OCI-LY7 (cell line): Measurements from ENCODE around the gene CRCP. TPM values are rescaled to one million over a fixed set of nuclear protein-coding genes. Genes with fewer than 3 reads are reported as not detected.

Source experiments
- BruUV-seq: library from RNA; stranded (reverse); fragments of 400-500 nt; replicated peaks from 2 replicates; lab custom pipeline; 2021; lab: Mats Ljungman, UMichigan
- CTCF ChIA-PET: fragments of 300-600 bp; sonication (Branson Sonifier 250); formaldehyde crosslinking; loops from one replicate; lab custom pipeline; 2022; ENCODE audit warnings: antibody characterized with exemption; ENCODE audit not compliant: unreplicated experiment; lab: Charles Lee
- POLR2A ChIA-PET: fragments of 300-600 bp; sonication (Branson Sonifier 250); formaldehyde crosslinking; loops from one replicate; lab custom pipeline; 2022; ENCODE audit warnings: antibody characterized with exemption; lab: Charles Lee
- DNase-seq: peaks from one replicate; pipeline ENCODE4 v3.0.0-alpha.2; 2015; ENCODE audit warnings: low spot score
- H2AFZ ChIP-seq: fragments of 200-600 bp; sonication (generic), shearing (Covaris generic); 2 replicates; pipeline ENCODE4 v1.6.1; 2014; ENCODE audit warnings: mild to moderate bottlenecking, antibody characterized with exemption, low read length, moderate library complexity
- H3K27ac ChIP-seq: fragments of 200-600 bp; sonication (generic); 2 replicates; pipeline ENCODE4 v1.5.1; 2014; ENCODE audit warnings: mixed run types, low read depth, mild to moderate bottlenecking, moderate library complexity, low read length, inconsistent platforms; ENCODE audit not compliant: poor library complexity, severe bottlenecking
- H3K36me3 ChIP-seq: fragments of 200-600 bp; sonication (generic); 2 replicates; pipeline ENCODE4 v1.6.1; 2014; ENCODE audit warnings: mild to moderate bottlenecking, antibody characterized with exemption, low read length, moderate library complexity, mixed read lengths; ENCODE audit not compliant: insufficient read depth
- H3K4me1 ChIP-seq: fragments of 200-600 bp; sonication (generic); 2 replicates; pipeline ENCODE4 v1.5.1; 2014; ENCODE audit warnings: mild to moderate bottlenecking, low read length; ENCODE audit not compliant: insufficient read depth, poor library complexity, severe bottlenecking
- H3K4me2 ChIP-seq: fragments of 200-600 bp; sonication (generic); 2 replicates; pipeline ENCODE4 v1.6.1; 2014; ENCODE audit warnings: mild to moderate bottlenecking, low read length
- H3K4me3 ChIP-seq: fragments of 200-600 bp; sonication (generic); 2 replicates; pipeline ENCODE4 v1.5.1; 2014; ENCODE audit warnings: mild to moderate bottlenecking, low read depth, low read length; ENCODE audit not compliant: poor library complexity, severe bottlenecking
- H3K79me2 ChIP-seq: fragments of 200-600 bp; sonication (generic); 2 replicates; pipeline ENCODE4 v1.6.1; 2016; ENCODE audit warnings: low read depth, mild to moderate bottlenecking, low read length, moderate library complexity, mixed read lengths; ENCODE audit not compliant: insufficient read depth
- H3K9me2 ChIP-seq: fragments of 200-600 bp; sonication (generic); 2 replicates; pipeline ENCODE4 v1.6.1; 2016; ENCODE audit warnings: mild to moderate bottlenecking, low read length, mixed read lengths; ENCODE audit not compliant: insufficient read depth
- H3K9me3 ChIP-seq: fragments of 200-600 bp; sonication (generic); 2 replicates; pipeline ENCODE4 v1.6.1; 2014; ENCODE audit warnings: mild to moderate bottlenecking, mixed run types, low read length, mixed read lengths
- H4K20me1 ChIP-seq: fragments of 200-600 bp; sonication (generic); 2 replicates; pipeline ENCODE4 v1.6.1; 2014; ENCODE audit warnings: mild to moderate bottlenecking, antibody characterized with exemption, low read length, moderate library complexity, mixed read lengths; ENCODE audit not compliant: insufficient read depth
- EZH2phosphoT487 ChIP-seq: fragments of 200-600 bp; sonication (generic); IDR thresholded peaks from 2 replicates; pipeline ENCODE4 v1.6.1; 2018; ENCODE audit warnings: low read depth, borderline replicate concordance, mild to moderate bottlenecking, mixed run types, antibody characterized with exemption, low read length, moderate library complexity, mixed read lengths
- intact Hi-C: fragments of 100-400 bp; cut with micrococcal nuclease; formaldehyde crosslinking; loops from one replicate; pipeline ENCODE4 v1.10.0; 2022; ENCODE audit not compliant: unreplicated experiment
- total RNA-seq, 2 experiments: library from RNA; depleted of rRNA in 1 of 2; stranded (reverse); fragments of >200 nt in 1 of 2; shearing (Covaris generic) in 1 of 2; gene quantifications; 2 replicates each; pipeline ENCODE4 v1.2.3, GENCODE V29; 2014 to 2022
- TF ChIP-seq, protein P1 (sequence below): fragments of 200-600 bp; sonication (generic); conservative IDR thresholded peaks from 2 replicates; pipeline ENCODE4 v1.5.1; 2014; ENCODE audit warnings: mild to moderate bottlenecking, antibody characterized with exemption, low read length, moderate library complexity, mixed read lengths

CRCP gene
- total RNA-seq, 2 experiments from 2014 or later: 25.1 to 28.3 TPM

DNA sequence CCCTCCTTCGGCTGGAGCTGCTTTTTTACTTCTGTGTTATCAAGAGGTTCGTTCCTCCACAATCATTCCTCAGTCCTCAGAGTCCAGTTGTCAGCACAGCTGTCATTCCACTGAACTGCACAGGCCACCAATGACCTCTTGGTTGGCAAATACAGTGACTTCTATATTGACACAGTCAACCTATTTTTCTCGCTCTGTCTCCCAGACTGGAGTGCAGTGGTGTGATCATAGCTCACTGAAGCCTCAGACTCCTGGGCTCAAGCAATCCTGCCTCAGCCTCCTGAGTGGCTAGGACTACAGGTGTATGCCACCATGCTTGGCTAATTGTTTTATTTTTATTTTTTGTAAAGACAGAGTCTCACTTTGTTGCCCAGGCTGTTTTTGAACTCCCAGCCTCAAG lies 27.7 kb downstream of the CRCP start:
- no TSS peak for BruUV-seq
- POLR2A ChIA-PET: interaction anchor here (0.6 to 0.7 kb wide), 2 partner anchors 15 to 333 kb away, joined by 3 to 4 read pairs; no protein-coding TSS in a partner anchor

GRCh38 chr7:66142996-66143395 lies 28.3 kb downstream of the CRCP start:
- POLR2A ChIA-PET: no interaction called here
- Histone ChIP-seq H3K27ac (no peak overlapping the region), H4K20me1 (no peaks in the 10 kb centered on the region; the same call in 1 of the 2 replicates), H3K4me1 (no peaks in the 10 kb centered on the region), H3K79me2 (peaks cover 7% of the 10 kb centered on the region; the same call in 1 of the 2 replicates), H3K4me3 (no peak overlapping the region), H3K4me2 (no peak overlapping the region), H3K36me3 (peaks cover 97% of the 10 kb centered on the region), H2AFZ (no peak overlapping the region), H3K9me2 (no peaks in the 10 kb centered on the region), H3K9me3 (no peaks in the 10 kb centered on the region)
- intact Hi-C loops: no loop called here
- DNase-seq: no peak
- CTCF ChIA-PET: no interaction called here
- no TSS peak for BruUV-seq
- no peak for TF ChIP-seq EZH2phosphoT487
- TF ChIP-seq, protein P1, sequence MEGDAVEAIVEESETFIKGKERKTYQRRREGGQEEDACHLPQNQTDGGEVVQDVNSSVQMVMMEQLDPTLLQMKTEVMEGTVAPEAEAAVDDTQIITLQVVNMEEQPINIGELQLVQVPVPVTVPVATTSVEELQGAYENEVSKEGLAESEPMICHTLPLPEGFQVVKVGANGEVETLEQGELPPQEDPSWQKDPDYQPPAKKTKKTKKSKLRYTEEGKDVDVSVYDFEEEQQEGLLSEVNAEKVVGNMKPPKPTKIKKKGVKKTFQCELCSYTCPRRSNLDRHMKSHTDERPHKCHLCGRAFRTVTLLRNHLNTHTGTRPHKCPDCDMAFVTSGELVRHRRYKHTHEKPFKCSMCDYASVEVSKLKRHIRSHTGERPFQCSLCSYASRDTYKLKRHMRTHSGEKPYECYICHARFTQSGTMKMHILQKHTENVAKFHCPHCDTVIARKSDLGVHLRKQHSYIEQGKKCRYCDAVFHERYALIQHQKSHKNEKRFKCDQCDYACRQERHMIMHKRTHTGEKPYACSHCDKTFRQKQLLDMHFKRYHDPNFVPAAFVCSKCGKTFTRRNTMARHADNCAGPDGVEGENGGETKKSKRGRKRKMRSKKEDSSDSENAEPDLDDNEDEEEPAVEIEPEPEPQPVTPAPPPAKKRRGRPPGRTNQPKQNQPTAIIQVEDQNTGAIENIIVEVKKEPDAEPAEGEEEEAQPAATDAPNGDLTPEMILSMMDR: no peak

More for the DNA sequence above, 27.7 kb downstream of the CRCP start:
- CTCF ChIA-PET: no interaction called here
- Histone ChIP-seq H2AFZ (no peak overlapping the region), H3K27ac (no peak overlapping the region), H3K9me2 (no peaks in the 10 kb centered on the region), H3K4me3 (no peak overlapping the region), H3K9me3 (no peaks in the 10 kb centered on the region), H3K4me1 (no peaks in the 10 kb centered on the region), H4K20me1 (no peaks in the 10 kb centered on the region; the same call in 1 of the 2 replicates), H3K36me3 (peaks cover 97% of the 10 kb centered on the region), H3K79me2 (peaks cover 7% of the 10 kb centered on the region; the same call in 1 of the 2 replicates), H3K4me2 (no peak overlapping the region)
- intact Hi-C loops: no loop called here
- DNase-seq: no peak
- no peak for TF ChIP-seq EZH2phosphoT487
- TF ChIP-seq, protein P1: no peak

DNA sequence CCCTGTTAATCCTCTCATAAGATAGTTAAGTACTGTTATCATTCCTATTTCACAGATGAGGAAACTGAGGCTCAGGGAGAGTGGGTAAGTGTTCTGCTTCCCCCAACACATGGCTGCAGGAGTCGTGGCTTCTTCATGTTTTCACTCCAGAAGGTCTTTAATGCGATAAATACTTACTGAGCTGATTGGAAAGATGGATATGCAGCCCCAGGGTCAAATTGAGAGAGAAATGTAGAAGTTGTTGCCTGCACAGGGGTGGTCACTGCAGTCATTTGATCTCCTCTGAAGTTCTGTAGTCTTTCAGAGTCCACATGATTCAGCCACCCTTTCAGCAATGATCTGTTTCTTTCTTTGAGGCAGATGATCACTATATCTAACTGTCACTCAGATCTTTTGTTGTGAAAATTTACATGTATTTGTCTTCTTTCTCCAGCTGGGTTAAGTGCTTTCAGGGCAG lies 29.3 kb downstream of the CRCP start:
- POLR2A ChIA-PET: no interaction called here

More for the DNA sequence above, 29.3 kb downstream of the CRCP start:
- H3K4me2 ChIP-seq: no peak overlapping the region
- peaks cover 5% of the 10 kb centered on the region; the same call in 1 of the 2 replicates for H3K79me2 ChIP-seq
- H3K4me3 ChIP-seq: no peak overlapping the region
- TF ChIP-seq EZH2phosphoT487: no peak
- intact Hi-C loops: no loop called here
- peaks cover 99% of the 10 kb centered on the region for H3K36me3 ChIP-seq
- CTCF ChIA-PET: no interaction called here
- no peaks in the 10 kb centered on the region for H3K9me3 ChIP-seq
- DNase-seq: no peak
- H3K27ac ChIP-seq: no peak overlapping the region
- H4K20me1 ChIP-seq: no peaks in the 10 kb centered on the region; the same call in 1 of the 2 replicates
- BruUV-seq: no TSS peak
- H3K4me1 ChIP-seq: no peaks in the 10 kb centered on the region
- H3K9me2 ChIP-seq: no peaks in the 10 kb centered on the region
- no peak overlapping the region for H2AFZ ChIP-seq
